ENCODE measurements around the gene SNCB. TPM values are rescaled to one million over a fixed set of nuclear protein-coding genes. Genes with fewer than 3 reads are reported as not detected.

SNCB gene
- under 1 TPM in 1 of 4 donors, not detected in 3; 0.63 TPM for polyA plus RNA-seq (ENCODE audit: insufficient read length in 4 of 4)

GRCh38 chr5:176629853-176630680, at the start of gene SNCB, which contains the start of gene EIF4E1B:
SNCB (minus strand) TSS chr5:176630534; CDS start chr5:176629654, 880 bp downstream.
EIF4E1B (plus strand) TSS chr5:176630675; CDS start chr5:176642788, 12,113 bp downstream.
- no peak for DNase-seq (ENCODE audit: low read depth in 4 of 4, low spot score in 2 of 4)

DNA sequence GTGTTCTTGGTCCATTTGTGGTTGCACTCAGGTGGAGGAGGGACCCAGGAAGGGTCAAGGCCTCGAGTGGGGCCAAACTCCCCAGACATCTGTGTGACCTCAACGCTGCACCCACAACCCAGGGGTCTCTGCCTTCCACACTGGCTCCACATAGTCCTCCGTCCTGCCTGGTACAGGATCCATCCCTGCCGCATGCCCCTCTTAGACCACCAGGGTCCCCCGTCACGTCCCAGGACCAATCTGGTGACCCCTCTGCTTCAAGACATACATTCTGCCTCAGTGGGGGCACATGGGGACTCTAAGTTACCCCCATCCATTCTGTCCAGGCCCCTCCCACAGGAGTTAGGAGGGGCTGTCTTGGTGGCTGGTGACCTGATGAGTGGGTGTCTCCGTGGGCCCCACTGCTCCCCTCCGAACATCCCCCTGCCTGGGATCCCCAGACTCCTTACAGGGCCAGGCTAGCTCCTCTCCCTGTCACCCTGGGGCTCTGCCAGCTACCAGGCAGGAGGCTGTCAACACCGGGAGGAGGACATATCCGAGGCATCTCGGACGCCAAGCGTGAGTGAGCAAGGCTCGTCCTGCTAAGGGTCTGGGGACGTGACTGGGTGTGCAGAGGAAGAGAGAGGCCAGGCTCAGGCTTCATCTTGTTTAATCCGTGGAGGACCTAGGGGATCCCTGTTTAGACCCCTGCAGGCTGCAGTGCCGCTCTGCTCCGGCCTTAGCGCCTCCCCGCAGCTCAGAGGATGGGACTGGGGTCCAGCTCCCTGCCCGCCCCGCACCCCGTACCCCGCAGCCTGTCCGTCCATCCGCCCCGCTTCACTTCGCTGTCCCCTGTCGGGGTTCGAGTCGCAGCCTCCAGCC, 49.3 kb upstream of the SNCB start:
- DNase-seq (ENCODE audit: low read depth in 4 of 4, low spot score in 2 of 4): no peak

DNA sequence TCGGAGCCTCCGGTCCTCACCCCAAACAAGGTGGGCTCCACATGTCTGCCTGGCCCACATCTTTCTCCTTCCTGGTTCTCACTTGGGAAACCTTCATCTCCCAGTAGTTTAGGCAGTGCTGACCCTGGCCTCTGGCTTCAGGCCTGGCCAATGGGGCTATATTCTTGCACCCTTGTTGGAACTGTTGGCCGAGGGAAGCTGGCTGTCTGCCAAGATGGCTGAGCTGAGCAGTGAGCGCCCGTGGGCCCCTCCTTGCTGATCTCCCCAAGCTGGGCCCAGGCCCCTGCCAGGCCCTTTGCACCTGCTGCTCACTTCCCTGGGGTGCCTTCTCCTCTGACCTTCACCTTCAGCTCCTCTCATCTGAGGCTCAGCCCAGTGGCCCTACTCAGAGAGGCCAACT, 48.2 kb upstream of the SNCB start:
- DNase-seq (ENCODE audit: low read depth in 4 of 4, low spot score in 2 of 4): no peak

- DNase-seq (ENCODE audit: low read depth in 4 of 4, low spot score in 2 of 4): no peak
Measured at GRCh38 chr5:176677209-176677939, 47.0 kb upstream of the SNCB start.

DNA sequence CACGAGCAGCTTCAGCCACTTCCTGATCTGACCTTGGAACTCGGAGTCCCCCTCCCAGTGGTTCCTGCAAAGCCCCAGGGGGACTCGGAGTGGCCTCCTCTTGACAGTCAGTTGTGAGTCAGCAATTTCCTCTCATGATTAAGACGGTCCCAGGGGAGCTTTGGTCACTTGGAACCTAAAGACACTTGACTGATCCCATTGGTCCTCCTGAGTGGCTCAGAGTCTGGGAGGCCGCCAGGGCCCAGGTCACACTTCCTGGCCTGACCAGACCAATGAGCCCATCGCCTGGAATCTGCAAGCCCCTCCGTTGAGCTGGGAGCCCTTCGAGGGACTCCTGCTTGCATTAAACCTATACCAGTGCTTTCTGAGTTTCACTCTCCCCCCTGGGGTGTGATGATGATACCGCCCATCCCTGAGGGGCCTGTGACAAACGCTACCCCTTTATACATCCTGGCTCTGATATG, 46.1 kb upstream of the SNCB start:
- no peak for DNase-seq (ENCODE audit: low read depth in 4 of 4, low spot score in 2 of 4)

DNA sequence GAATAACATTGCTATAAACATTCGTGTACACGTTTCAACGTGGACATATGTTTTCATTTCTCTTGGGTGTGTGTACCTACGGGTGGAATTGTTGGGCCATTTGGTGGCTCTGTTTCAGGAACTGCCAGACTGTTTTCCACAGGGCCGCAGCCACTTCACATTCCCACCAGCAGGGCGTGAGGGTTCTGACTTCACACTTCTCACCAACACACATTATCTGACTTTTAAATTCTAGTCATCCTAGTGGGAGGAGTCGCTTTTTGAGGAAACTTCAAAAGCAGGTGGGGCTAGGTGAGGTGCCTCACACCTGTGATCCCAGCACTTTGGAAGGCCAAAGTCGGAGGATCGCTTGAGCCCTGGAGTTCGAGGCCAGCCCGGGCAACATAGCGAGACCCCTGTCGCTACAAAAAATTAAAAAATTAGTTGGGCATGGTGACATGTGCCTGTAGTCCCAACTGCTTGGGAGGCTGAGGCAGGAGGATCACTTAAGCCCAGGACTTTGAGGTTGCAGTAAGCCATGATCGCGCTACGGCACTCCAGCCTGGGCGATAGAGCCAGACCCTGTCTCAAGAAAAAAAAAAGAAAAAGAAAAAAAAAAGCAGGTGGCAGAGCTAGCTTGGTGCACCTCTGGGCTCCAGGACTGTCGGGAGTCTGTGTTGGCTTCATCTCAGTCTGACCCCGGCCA, 45.5 kb upstream of the SNCB start:
- no peak for DNase-seq (ENCODE audit: low read depth in 4 of 4, low spot score in 2 of 4)

- no peak for DNase-seq (ENCODE audit: low read depth in 4 of 4, low spot score in 2 of 4)
Measured at GRCh38 chr5:176674799-176675198, 44.5 kb upstream of the SNCB start.

GRCh38 chr5:176673651-176674583, 43.6 kb upstream of the SNCB start:
- no peak for DNase-seq (ENCODE audit: low read depth in 4 of 4, low spot score in 2 of 4)

DNA sequence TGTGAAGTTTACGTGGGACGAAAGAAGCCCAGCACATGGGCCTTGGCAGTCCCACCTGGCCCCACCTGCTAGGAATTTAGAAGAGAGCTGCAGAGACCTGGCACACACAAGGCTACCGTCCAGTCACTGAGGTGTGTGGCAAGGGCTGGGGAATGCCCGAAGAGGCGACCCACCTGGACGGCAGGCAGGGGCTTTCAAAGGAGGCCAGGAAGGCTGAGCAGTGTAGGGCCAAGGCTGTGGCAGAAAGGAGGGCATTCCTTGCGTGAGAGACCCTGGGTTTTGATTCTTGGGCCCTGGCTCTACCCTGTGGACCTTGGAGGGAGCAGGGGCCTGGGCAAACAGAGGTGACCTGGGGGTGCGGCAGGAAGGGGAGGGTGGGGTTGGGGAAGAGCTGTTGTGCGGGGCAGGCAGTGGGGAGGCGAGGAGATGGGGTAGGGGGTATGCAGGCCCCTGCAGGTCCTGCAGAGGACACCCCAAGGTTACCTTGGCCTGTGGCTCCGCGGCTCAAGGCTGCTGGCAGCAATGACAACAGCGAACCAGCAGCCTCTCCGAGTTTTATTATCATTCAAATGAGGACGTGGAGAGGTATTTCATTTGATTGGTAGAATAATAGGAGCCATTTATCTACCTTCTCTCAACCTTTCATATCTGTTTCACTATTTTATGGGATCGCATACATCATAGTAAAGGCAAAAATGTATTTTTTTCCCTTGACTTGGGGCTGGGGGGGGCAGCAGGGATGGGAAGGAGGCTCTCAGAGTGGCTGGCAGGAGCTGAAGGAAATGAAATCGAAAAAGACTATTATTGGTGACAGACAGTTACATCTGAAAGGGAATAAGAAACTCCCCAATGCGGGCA, 41.8 kb upstream of the SNCB start:
- DNase-seq (ENCODE audit: low read depth in 4 of 4, low spot score in 2 of 4): no peak

GRCh38 chr5:176671399-176671798, 41.1 kb upstream of the SNCB start:
- no peak for DNase-seq (ENCODE audit: low read depth in 4 of 4, low spot score in 2 of 4)

DNA sequence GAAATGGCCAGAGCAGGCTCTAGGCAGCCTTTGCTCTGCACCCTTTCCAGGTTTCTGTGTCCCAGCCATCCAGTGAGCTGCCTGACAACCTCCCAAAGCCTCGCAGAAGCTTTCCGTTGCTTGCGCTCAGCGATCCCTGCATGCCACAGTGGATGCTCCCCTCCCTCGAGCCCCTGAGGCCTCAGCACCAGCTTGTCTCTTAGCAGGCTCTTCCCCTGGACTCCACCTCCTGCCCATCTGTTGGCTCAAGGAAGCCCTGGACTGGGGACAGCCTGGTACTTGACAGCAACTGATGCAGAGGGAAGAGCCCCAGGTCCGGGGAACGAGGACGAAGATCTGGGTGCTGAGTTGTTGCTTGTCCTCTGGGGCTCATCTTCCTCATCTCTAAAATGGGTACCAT, 40.1 kb upstream of the SNCB start:
- no peak for DNase-seq (ENCODE audit: low read depth in 4 of 4, low spot score in 2 of 4)

GRCh38 chr5:176667637-176668036, 37.3 kb upstream of the SNCB start:
- no peak for DNase-seq (ENCODE audit: low read depth in 4 of 4, low spot score in 2 of 4)

DNA sequence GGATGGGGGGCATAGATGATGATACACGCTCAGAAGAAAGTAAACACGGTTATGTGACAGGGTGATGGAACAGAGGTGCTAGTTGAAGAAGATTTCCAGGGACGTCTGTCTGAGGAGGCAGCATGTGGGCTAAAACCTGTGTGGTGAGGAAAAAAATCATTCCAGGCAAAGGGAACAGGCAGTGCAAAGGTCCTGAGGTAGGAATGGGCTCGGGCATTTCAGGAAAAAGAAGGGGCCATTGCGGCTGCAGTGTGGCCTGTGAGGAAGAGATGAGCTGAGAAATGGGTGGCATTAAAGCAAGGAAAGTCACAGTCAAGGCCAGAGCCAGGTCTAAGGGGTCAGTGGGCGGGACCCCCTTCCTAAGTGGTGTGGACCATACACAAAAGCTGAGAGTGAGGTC, 35.2 kb upstream of the SNCB start:
- DNase-seq (ENCODE audit: low read depth in 4 of 4, low spot score in 2 of 4): no peak

DNA sequence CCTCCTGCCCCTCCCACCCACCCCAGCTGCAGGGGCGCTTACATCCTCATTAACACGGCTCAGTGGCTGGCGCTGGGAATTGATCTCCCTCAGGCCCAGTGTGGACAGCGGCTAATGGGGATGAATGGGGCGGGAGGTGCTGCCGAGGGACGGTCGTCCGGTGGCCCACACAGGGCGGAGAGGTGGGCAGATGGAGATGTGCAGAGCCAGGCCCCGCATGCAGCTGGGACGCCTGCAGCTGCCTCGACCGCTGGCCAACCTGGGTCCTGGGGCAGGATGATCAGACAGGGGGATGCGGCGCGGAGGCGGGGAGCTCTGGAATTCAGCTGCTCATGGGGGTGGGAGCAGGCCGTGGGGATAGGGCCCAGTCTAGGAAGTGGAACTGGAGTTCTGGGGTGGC, 34.6 kb upstream of the SNCB start:
- DNase-seq (ENCODE audit: low read depth in 4 of 4, low spot score in 2 of 4): no peak

DNA sequence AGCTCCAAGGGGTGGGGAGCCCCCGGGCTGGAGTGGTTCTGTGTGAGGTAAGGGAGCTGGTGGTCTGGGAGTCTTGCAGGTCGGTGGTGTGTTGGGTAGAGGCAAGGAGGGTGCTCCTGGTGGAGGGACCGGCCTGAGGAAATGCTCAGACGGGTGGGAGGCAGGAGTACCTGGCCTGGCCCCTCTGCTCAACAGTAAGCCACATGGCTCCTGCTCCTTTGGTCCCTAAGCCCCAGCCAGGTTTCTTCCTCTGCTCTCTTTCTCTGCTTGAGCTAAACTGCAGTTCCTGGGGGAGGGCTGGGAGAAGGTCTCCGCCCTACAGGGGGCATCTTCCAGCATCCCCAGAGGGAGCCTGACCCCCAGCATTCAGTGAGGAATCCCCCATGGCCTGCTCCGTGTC, 34.1 kb upstream of the SNCB start:
- DNase-seq (ENCODE audit: low read depth in 4 of 4, low spot score in 2 of 4): no peak

DNA sequence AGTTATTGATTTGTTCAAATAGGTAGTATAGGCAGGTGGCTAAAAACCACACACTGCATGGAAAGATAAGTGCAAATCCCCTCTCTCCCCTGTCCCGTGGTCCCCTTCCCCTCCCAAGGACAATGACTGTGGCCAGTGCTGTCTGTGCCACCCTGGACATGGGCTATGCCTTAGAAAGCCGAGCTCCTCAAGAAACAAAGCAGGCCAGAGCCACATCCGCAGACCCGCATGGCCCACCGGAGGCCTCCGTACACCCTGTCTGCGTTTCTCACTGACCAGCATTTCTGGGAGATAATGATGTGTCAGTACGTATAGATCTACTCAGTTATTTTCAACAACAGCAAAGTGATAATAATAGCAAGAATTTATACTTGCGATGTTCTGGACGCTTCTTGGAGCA, 33.2 kb upstream of the SNCB start:
- DNase-seq (ENCODE audit: low read depth in 4 of 4, low spot score in 2 of 4): no peak

DNA sequence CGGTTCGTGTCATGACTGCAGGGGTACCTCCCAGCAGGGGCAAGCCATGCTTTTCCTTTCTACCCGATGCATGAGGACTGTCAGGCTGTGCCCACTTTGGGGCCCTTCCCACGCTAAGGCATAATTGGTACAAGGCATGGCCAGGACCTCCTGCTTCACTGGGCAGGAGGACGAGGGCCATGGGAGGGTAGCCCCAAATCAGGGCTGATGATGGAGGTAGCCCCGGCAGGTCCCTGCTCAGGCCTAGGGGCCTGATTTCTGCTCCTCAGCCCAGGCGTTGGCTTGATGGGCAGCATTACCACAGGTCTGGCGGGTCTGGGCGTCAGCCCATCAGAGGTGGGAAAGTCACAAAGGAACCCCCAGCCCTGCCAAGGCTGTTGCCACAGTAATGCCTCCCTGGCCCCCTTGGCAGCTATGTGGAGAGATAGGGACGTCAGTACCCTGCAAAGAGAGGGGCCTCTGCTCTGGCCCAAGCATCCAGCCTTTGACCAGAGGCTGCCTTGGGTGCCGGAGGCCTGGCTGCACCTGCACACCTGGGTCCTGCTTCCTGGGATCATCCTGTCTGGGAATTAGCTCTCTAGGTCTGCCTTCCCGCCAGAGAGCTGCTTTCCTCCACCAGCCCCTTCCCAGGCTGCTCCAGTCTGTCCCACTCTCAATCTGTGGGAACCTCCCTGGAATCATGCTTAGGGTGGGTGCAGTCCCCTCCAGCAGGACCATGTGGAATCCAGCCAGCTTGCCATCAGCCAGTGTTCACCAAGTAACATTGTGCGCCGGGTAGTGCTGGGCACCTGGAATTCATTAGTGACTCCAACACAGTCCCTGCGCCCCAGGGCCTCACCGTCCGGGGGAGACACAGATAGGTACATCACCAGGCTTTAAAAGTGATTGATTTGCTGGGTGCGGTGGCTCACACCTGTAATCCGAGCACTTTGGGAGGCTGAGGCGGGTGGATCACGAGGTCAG, 32.3 kb upstream of the SNCB start:
- no peak for DNase-seq (ENCODE audit: low read depth in 4 of 4, low spot score in 2 of 4)
